ENCODE results near the gene PRR5L. TPM values are rescaled to one million over a fixed set of nuclear protein-coding genes. Genes with fewer than 3 reads are reported as not detected.
A peak's percentile ranks its signal among the peaks of the same experiment; 100 is the strongest.

PRR5L gene
- total RNA-seq, 1 donor from 2014 or later = 103 TPM

DNA sequence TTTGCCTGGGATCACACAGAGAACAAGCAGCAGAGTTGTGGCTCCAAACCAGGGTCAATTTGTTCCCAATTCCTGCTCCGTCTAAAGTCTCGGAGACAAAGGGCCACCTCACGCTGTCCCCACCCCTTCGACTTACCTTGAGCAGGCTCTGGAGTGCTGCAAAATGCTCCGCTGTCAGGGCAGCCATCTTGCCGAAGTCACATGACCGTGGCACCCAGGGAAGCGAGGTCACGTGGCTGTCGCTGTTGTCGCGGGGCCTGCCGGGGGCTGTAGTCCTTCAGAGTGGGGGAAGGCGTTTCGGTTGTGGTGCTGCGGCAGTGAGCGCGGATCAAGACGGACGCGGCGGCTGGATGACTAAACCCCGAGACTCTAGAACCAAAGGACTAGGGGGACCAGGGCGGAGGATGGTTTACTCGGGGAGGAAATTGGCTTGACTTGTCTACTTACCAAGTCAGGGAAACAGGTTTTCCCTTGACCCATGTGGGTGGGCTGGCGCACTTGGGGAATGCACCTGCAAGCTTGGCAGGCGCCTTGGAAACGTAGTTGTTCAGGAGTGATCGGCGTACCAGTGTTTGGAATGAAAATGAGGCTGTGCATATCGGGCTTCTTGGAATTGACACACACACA is 6.7 kb upstream of the PRR5L start, which contains the start of gene COMMD9:
Gene COMMD9, minus strand, starts transcription at position 199 of the 627 bp plus-strand sequence. Its CDS starts 12 bp downstream, at position 187.
- H3K36me3 Mint-ChIP-seq (ENCODE audit: unreplicated experiment) = no peaks in the 10 kb centered on the region
- DNase-seq (ENCODE audit: extremely low spot score, unreplicated experiment) = peak; percentile 96
- H3K27ac Mint-ChIP-seq (ENCODE audit: unreplicated experiment) = peak within 1 kb of the TSS; percentile 85
- H3K4me3 Mint-ChIP-seq (ENCODE audit: unreplicated experiment) = peak within 1 kb of the TSS; percentile 93
- H3K9me3 Mint-ChIP-seq (ENCODE audit: unreplicated experiment) = no peaks in the 10 kb centered on the region
- H3K27me3 Mint-ChIP-seq (ENCODE audit: unreplicated experiment) = no peaks in the 10 kb centered on the region
- peaks cover 26% of the 10 kb centered on the region for H3K4me1 Mint-ChIP-seq (ENCODE audit: unreplicated experiment)
- TF ChIP-seq, protein P1, sequence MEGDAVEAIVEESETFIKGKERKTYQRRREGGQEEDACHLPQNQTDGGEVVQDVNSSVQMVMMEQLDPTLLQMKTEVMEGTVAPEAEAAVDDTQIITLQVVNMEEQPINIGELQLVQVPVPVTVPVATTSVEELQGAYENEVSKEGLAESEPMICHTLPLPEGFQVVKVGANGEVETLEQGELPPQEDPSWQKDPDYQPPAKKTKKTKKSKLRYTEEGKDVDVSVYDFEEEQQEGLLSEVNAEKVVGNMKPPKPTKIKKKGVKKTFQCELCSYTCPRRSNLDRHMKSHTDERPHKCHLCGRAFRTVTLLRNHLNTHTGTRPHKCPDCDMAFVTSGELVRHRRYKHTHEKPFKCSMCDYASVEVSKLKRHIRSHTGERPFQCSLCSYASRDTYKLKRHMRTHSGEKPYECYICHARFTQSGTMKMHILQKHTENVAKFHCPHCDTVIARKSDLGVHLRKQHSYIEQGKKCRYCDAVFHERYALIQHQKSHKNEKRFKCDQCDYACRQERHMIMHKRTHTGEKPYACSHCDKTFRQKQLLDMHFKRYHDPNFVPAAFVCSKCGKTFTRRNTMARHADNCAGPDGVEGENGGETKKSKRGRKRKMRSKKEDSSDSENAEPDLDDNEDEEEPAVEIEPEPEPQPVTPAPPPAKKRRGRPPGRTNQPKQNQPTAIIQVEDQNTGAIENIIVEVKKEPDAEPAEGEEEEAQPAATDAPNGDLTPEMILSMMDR (IDR thresholded peaks at IDR 0.05) = no peak

DNA sequence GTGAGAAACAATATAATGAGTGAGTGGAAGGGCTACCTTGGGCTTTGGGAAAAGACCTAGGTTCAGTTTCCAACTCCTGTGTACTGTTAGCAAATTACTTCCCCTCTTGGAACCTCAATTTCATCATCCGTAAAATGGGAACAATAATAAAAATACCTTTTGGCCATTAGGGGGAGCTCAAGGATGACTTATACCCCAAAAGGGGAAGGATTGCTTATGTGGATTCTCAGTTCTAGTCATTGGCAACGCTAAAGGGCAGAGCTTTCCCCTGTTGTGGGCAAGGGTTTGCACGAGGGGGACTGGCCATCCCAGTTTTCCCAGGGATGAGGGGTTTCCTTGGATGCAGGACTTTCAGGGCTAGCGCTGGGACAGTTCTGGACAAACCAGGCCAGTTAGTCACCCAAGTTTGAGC is 3.8 kb upstream of the PRR5L start:
- no peak overlapping the region for H3K4me3 Mint-ChIP-seq (ENCODE audit: unreplicated experiment)
- TF ChIP-seq, protein P1 (IDR thresholded peaks at IDR 0.05) = peak; percentile 72
- no peaks in the 10 kb centered on the region for H3K36me3 Mint-ChIP-seq (ENCODE audit: unreplicated experiment)
- no peak for DNase-seq (ENCODE audit: extremely low spot score, unreplicated experiment)
- no peak overlapping the region for H3K27ac Mint-ChIP-seq (ENCODE audit: unreplicated experiment)
- H3K27me3 Mint-ChIP-seq (ENCODE audit: unreplicated experiment) = no peaks in the 10 kb centered on the region
- H3K4me1 Mint-ChIP-seq (ENCODE audit: unreplicated experiment) = peaks cover 40% of the 10 kb centered on the region
- no peaks in the 10 kb centered on the region for H3K9me3 Mint-ChIP-seq (ENCODE audit: unreplicated experiment)

DNA sequence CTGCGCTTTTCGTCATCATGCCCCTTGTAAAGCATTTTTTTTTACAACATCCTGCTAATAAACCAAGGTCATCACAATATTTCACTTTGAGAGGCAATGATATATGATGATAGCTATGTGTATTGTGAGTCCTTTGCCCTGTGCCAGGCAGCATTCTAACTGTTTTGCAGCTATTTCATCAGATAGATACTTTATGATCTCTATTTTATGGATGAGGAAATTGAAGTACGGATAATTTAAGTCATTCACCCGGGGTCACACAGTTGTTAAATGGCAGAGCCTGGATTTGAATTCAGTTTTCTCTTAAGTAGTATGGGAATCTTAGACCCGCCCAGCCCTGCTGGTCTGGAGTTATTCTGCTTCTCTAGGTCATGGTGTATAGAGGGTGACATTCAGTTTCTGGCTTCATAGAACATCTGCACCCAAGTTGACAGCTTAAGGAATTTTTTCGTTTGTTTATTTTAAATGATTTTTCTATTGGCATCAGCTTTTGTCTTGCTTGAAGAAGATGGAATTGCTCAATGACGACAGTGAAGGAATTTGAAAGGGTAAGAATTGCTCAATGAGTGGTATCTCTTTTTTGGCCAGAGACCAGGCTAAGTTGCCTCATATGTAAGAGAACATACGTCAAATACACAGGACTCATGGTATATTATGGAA is 926 bp downstream of the PRR5L start:
- TF ChIP-seq, protein P1 (IDR thresholded peaks at IDR 0.05) = no peak
- no peak overlapping the region for H3K4me3 Mint-ChIP-seq (ENCODE audit: unreplicated experiment)
- peak overlapping the region; percentile 19 for H3K27ac Mint-ChIP-seq (ENCODE audit: unreplicated experiment)
- no peak for DNase-seq (ENCODE audit: extremely low spot score, unreplicated experiment)
- no peaks in the 10 kb centered on the region for H3K9me3 Mint-ChIP-seq (ENCODE audit: unreplicated experiment)
- H3K4me1 Mint-ChIP-seq (ENCODE audit: unreplicated experiment) = peaks cover 35% of the 10 kb centered on the region
- no peaks in the 10 kb centered on the region for H3K27me3 Mint-ChIP-seq (ENCODE audit: unreplicated experiment)
- no peaks in the 10 kb centered on the region for H3K36me3 Mint-ChIP-seq (ENCODE audit: unreplicated experiment)

DNA sequence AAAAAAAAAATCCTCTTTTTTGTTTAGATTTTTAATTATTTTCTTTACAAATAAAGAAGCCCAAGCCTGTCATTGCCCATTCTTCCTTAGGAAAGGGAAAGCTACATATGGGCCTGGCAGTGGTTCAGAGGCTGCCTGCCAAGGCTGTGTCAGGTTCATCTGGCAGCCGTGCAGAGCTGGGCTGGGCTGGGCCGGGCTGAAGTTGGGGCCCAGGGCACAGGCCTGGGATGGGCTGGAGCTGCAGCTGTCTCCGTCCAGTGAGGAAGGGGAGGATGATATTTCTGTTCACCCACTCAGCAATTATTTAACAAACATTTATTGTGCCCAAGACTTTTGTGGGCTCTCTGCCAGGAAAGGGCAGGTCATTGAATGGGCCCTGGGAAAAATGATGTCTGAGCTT is 4.6 kb downstream of the PRR5L start:
- DNase-seq (ENCODE audit: extremely low spot score, unreplicated experiment) = no peak
- no peaks in the 10 kb centered on the region for H3K9me3 Mint-ChIP-seq (ENCODE audit: unreplicated experiment)

DNA sequence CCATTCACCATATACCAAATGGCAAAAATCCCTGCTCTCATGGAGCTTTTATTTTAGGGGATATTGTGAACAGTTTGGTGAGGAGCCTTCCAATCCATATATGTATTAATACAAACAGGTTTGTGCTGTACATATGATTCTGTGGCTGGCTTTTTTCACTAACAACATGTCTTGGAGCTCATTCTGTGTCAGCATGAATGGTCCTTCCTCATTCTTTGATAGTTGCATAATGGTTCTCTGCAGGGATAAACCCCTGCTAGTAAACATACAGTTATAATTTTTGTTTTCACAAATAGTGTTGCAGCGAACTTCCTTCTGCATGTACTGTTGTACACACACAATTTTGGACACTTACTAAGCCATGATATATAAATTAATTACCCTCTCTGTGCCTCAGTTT is 8.3 kb downstream of the PRR5L start:
- no peaks in the 10 kb centered on the region for H3K9me3 Mint-ChIP-seq (ENCODE audit: unreplicated experiment)

More for the DNA sequence above, 4.6 kb downstream of the PRR5L start:
- no peak overlapping the region for H3K27ac Mint-ChIP-seq (ENCODE audit: unreplicated experiment)
- H3K36me3 Mint-ChIP-seq (ENCODE audit: unreplicated experiment) = no peaks in the 10 kb centered on the region
- H3K4me1 Mint-ChIP-seq (ENCODE audit: unreplicated experiment) = peaks cover 39% of the 10 kb centered on the region
- no peak overlapping the region for H3K4me3 Mint-ChIP-seq (ENCODE audit: unreplicated experiment)
- no peaks in the 10 kb centered on the region for H3K27me3 Mint-ChIP-seq (ENCODE audit: unreplicated experiment)
- TF ChIP-seq, protein P1 (IDR thresholded peaks at IDR 0.05) = no peak

More for the DNA sequence above, 8.3 kb downstream of the PRR5L start:
- Mint-ChIP-seq H3K27ac (ENCODE audit: unreplicated experiment) (no peak overlapping the region), H3K36me3 (ENCODE audit: unreplicated experiment) (no peaks in the 10 kb centered on the region), H3K4me3 (ENCODE audit: unreplicated experiment) (no peak overlapping the region), H3K27me3 (ENCODE audit: unreplicated experiment) (no peaks in the 10 kb centered on the region), H3K4me1 (ENCODE audit: unreplicated experiment) (peaks cover 29% of the 10 kb centered on the region)
- TF ChIP-seq, protein P1 (IDR thresholded peaks at IDR 0.05) = no peak
- no peak for DNase-seq (ENCODE audit: extremely low spot score, unreplicated experiment)
